GM19238 (cell line): ENCODE data around the gene EML1.

ENCODE experiments used
- DNase-seq: peaks from one replicate; pipeline ENCODE4 v3.0.0; 2011; ENCODE audit warnings: low spot score; ENCODE audit not compliant: insufficient read length

The EML1 gene

GRCh38 chr14:99793213-99794150 lies at the start of gene EML1:
Gene EML1, plus strand, starts transcription at chr14:99793413. Its CDS starts 64 bp downstream, at chr14:99793477.
- DNase-seq: peak; percentile 88

GRCh38 chr14:99744199-99744872 lies 48.9 kb upstream of the EML1 start:
- DNase-seq: no peak

GRCh38 chr14:99744873-99745224 lies 48.4 kb upstream of the EML1 start:
- DNase-seq: no peak

- no peak for DNase-seq
These were observed 47.8 kb upstream of the EML1 start for GRCh38 chr14:99745307-99745951.

GRCh38 chr14:99747167-99747566 lies 46.0 kb upstream of the EML1 start:
- no peak for DNase-seq

- no peak for DNase-seq
These were observed 45.5 kb upstream of the EML1 start for GRCh38 chr14:99747582-99748330.

- DNase-seq: no peak
These were observed 44.7 kb upstream of the EML1 start for GRCh38 chr14:99748529-99748928.

- no peak for DNase-seq
These were observed 44.1 kb upstream of the EML1 start for GRCh38 chr14:99749142-99749541.

GRCh38 chr14:99749763-99750715 lies 43.2 kb upstream of the EML1 start:
- DNase-seq: no peak

- no peak for DNase-seq
These were observed 42.3 kb upstream of the EML1 start for GRCh38 chr14:99750746-99751450.

GRCh38 chr14:99751539-99752485 lies 41.4 kb upstream of the EML1 start:
- no peak for DNase-seq

GRCh38 chr14:99752486-99753121 lies 40.6 kb upstream of the EML1 start:
- DNase-seq: no peak

- no peak for DNase-seq
These were observed 39.7 kb upstream of the EML1 start for GRCh38 chr14:99753225-99754140.

GRCh38 chr14:99754141-99755067 lies 38.8 kb upstream of the EML1 start:
- no peak for DNase-seq

GRCh38 chr14:99755068-99755405 lies 38.2 kb upstream of the EML1 start:
- DNase-seq: no peak
